ENCODE data around the gene ALK. TPM values are rescaled to one million over a fixed set of nuclear protein-coding genes. Genes with fewer than 3 reads are reported as not detected.

Gene ALK
- total RNA-seq, result not detected in 2 replicates

GRCh38 chr2:29921560-29921915, at the start of gene ALK:
Gene ALK (minus strand): TSS chr2:29921586. CDS start chr2:29920659, 927 bp downstream.
- peak; percentile 72 for DNase-seq

GRCh38 chr2:29966266-29966665, 44.9 kb upstream of the ALK start:
- no peak for DNase-seq

- no peak for DNase-seq
Observed at GRCh38 chr2:29963972-29964570, 42.7 kb upstream of the ALK start.

GRCh38 chr2:29962922-29963321, 41.5 kb upstream of the ALK start:
- DNase-seq, result no peak

- DNase-seq, result no peak
Observed at GRCh38 chr2:29954316-29954715, 32.9 kb upstream of the ALK start.

GRCh38 chr2:29952973-29953372, 31.6 kb upstream of the ALK start:
- DNase-seq, result no peak

GRCh38 chr2:29951576-29951975, 30.2 kb upstream of the ALK start:
- no peak for DNase-seq

GRCh38 chr2:29950481-29950880, 29.1 kb upstream of the ALK start:
- DNase-seq, result no peak

- DNase-seq, result no peak
Observed at GRCh38 chr2:29949042-29949441, 27.7 kb upstream of the ALK start.

GRCh38 chr2:29946505-29946904, 25.1 kb upstream of the ALK start:
- no peak for DNase-seq

GRCh38 chr2:29942711-29943110, 21.3 kb upstream of the ALK start:
- DNase-seq, result no peak

GRCh38 chr2:29940706-29941105, 19.3 kb upstream of the ALK start:
- no peak for DNase-seq

GRCh38 chr2:29936020-29936419, 14.6 kb upstream of the ALK start:
- no peak for DNase-seq

GRCh38 chr2:29931818-29932217, 10.4 kb upstream of the ALK start:
- DNase-seq, result no peak

- DNase-seq, result peak; percentile 72
Observed at GRCh38 chr2:29923110-29923721, 1.8 kb upstream of the ALK start.

GRCh38 chr2:29922605-29923004, 1.2 kb upstream of the ALK start:
- DNase-seq, result no peak

GRCh38 chr2:29920631-29921559, 491 bp downstream of the ALK start:
- DNase-seq, result peak; percentile 9

- DNase-seq, result peak; percentile 47
Observed at GRCh38 chr2:29920130-29920577, 1.2 kb downstream of the ALK start.

GRCh38 chr2:29918941-29919340, 2.4 kb downstream of the ALK start:
- DNase-seq, result no peak

- DNase-seq, result no peak
Observed at GRCh38 chr2:29917781-29918180, 3.6 kb downstream of the ALK start.

- DNase-seq, result no peak
Observed at GRCh38 chr2:29916571-29916970, 4.8 kb downstream of the ALK start.

GRCh38 chr2:29910960-29911359, 10.4 kb downstream of the ALK start:
- no peak for DNase-seq

GRCh38 chr2:29910465-29910864, 10.9 kb downstream of the ALK start:
- DNase-seq, result no peak

- DNase-seq, result no peak
Observed at GRCh38 chr2:29902356-29902755, 19.0 kb downstream of the ALK start.

Data from dermis blood vessel endothelial cell (primary cell).